GM23338 (cell line): ENCODE measurements around the gene NEURL1B.

Experiments used
- EZH2phosphoT487 ChIP-seq: fragments of 200-600 bp; sonication (generic); IDR thresholded peaks from one replicate; pipeline ENCODE4 v1.8.1; 2018; ENCODE audit warnings: antibody characterized with exemption; ENCODE audit not compliant: unreplicated experiment
- JUNB ChIP-seq: IDR thresholded peaks from one replicate; pipeline ENCODE4 v1.6.1; 2016; ENCODE audit warnings: antibody characterized with exemption; ENCODE audit not compliant: unreplicated experiment
- POLR2AphosphoS5 ChIP-seq: IDR thresholded peaks from 2 replicates; pipeline ENCODE4 v1.6.1; 2016; ENCODE audit warnings: antibody characterized with exemption, low read depth
- ZNF331 ChIP-seq: fragments of 250-450 bp; sonication (Bioruptor Pico); IDR thresholded peaks from 2 replicates; pipeline ENCODE4 v1.5.0; 2020; ENCODE audit warnings: low read depth, mild to moderate bottlenecking, moderate library complexity
- TF ChIP-seq, protein P1 (sequence below), 2 experiments: fragments of 200-600 bp in 1 of 2; sonication (generic) in 1 of 2; conservative IDR thresholded peaks; 2 replicates each; pipeline versions ENCODE4 v1.5.1 to v1.6.1; 2016 to 2017; ENCODE audit warnings: antibody characterized with exemption in 2 of 2, low read depth in 2 of 2, mild to moderate bottlenecking in 2 of 2, moderate library complexity in 1 of 2
- TF ChIP-seq, protein P2 (sequence below): IDR thresholded peaks from one replicate; pipeline ENCODE4 v1.6.1; 2018; ENCODE audit warnings: antibody characterized with exemption; ENCODE audit not compliant: unreplicated experiment
- TF ChIP-seq, protein P3 (sequence below): IDR thresholded peaks from 2 replicates; pipeline ENCODE4 v1.6.1; 2016; ENCODE audit warnings: antibody characterized with exemption

DNA sequence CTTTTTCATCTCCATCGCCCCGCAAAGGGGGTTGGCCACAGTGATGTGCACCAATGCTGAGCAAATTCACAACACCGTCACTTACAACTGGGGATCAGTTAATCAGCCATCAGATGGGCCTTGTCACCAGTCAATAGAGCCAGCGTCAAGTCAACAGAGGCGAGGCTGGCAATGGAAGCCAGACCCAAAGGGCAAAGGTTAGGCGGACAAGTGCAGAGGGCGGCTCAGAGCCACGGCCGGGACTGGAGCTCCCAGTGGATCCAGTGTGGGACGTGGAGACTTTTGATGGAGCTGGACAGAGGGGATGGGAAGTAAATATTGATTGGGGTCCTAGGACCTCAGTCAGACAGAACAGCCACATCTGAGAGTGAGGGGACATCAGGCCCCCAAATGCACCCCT is 84.2 kb downstream of the NEURL1B start:
- TF ChIP-seq, protein P1, sequence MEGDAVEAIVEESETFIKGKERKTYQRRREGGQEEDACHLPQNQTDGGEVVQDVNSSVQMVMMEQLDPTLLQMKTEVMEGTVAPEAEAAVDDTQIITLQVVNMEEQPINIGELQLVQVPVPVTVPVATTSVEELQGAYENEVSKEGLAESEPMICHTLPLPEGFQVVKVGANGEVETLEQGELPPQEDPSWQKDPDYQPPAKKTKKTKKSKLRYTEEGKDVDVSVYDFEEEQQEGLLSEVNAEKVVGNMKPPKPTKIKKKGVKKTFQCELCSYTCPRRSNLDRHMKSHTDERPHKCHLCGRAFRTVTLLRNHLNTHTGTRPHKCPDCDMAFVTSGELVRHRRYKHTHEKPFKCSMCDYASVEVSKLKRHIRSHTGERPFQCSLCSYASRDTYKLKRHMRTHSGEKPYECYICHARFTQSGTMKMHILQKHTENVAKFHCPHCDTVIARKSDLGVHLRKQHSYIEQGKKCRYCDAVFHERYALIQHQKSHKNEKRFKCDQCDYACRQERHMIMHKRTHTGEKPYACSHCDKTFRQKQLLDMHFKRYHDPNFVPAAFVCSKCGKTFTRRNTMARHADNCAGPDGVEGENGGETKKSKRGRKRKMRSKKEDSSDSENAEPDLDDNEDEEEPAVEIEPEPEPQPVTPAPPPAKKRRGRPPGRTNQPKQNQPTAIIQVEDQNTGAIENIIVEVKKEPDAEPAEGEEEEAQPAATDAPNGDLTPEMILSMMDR (conservative IDR thresholded peaks at IDR 0.05; ENCODE audit: low read depth in 2 of 2): no peak
- TF ChIP-seq, protein P2, sequence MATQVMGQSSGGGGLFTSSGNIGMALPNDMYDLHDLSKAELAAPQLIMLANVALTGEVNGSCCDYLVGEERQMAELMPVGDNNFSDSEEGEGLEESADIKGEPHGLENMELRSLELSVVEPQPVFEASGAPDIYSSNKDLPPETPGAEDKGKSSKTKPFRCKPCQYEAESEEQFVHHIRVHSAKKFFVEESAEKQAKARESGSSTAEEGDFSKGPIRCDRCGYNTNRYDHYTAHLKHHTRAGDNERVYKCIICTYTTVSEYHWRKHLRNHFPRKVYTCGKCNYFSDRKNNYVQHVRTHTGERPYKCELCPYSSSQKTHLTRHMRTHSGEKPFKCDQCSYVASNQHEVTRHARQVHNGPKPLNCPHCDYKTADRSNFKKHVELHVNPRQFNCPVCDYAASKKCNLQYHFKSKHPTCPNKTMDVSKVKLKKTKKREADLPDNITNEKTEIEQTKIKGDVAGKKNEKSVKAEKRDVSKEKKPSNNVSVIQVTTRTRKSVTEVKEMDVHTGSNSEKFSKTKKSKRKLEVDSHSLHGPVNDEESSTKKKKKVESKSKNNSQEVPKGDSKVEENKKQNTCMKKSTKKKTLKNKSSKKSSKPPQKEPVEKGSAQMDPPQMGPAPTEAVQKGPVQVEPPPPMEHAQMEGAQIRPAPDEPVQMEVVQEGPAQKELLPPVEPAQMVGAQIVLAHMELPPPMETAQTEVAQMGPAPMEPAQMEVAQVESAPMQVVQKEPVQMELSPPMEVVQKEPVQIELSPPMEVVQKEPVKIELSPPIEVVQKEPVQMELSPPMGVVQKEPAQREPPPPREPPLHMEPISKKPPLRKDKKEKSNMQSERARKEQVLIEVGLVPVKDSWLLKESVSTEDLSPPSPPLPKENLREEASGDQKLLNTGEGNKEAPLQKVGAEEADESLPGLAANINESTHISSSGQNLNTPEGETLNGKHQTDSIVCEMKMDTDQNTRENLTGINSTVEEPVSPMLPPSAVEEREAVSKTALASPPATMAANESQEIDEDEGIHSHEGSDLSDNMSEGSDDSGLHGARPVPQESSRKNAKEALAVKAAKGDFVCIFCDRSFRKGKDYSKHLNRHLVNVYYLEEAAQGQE: no peak
- TF ChIP-seq EZH2phosphoT487 (no peak), ZNF331 (CRISPR knock-in tag) (no peak), POLR2AphosphoS5 (no peak), JUNB (no peak)
- TF ChIP-seq, protein P3, sequence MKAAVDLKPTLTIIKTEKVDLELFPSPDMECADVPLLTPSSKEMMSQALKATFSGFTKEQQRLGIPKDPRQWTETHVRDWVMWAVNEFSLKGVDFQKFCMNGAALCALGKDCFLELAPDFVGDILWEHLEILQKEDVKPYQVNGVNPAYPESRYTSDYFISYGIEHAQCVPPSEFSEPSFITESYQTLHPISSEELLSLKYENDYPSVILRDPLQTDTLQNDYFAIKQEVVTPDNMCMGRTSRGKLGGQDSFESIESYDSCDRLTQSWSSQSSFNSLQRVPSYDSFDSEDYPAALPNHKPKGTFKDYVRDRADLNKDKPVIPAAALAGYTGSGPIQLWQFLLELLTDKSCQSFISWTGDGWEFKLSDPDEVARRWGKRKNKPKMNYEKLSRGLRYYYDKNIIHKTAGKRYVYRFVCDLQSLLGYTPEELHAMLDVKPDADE: no peak
